CD1c-positive myeloid dendritic cell (primary cell): ENCODE measurements around the gene SLC22A14.

Source experiments
- DNase-seq: peaks from one replicate; pipeline ENCODE4 v3.0.0-alpha.2; 2016; ENCODE audit errors: extremely low spot score

Gene SLC22A14

DNA sequence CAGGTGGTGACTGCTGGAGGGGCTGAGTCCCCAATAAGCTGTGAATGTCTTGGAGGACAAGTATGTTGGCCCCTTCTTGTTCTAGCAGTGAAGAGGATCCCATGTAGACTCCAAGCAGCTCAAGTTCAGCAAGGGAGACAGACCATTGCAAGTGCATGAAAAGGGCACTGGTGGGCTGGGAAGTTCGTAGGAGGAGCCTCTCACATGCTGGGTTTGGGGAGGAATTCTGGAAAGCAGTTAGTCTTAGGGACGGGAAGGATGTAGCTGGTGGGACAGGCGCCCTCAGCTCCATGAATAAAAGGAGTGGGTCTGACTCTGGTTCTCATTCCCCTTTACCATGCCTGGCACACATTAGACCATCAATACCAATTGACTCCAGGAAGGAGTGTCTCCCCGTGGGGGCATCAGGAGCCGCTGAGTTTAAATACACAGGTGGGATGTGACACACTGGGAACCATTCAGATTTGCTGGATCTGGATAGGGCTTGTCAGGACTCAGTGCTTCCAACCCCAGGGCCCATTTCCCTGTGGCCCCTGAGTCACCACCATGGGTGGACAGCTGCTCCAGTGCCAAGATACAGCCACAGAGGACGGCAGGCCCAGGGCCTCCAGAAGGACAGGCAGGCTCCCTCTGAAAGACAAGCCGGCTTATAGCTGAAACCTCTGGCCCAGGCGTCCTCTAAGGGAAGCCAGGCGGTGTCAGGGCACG, 63.9 kb downstream of the SLC22A14 start:
- DNase-seq, result no peak

DNA sequence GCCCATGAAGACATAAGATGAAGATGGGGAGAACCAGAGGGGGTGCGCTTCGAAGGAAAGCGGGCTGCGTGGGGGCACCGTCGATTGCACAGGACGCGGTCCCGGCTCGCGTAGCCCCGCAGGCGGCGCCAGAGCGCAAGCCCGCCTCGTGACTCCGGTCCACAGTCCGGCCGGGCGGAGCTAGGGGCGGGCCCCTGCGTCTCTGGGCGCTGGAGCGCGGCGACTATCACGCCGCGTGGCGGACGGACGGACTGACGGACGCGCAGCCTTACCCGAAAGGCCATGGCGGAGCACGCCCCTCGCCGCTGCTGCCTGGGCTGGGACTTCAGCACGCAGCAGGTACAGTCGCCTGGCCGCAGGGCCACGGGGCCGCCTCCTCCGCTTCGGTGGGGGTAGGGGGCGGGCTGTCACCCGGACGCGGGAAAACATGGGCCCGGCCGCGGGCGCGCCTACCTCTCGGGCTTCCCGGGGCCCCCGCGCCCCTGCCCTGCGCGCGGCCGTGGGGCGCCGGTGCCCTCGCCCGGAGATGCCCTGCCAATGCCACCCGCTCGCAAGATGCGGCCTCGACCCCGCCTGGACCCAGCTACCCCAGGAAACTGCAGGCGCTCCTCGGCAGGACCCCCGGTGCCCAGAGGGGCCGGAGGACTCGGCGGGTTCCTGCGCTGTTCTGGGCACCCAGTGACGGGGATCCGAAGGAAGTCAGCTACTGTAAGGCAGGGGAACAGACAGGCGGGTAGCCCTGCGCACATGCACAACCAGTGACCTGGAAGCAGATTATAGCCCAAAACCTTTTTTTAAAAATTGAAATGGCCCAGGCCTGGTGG, 64.7 kb downstream of the SLC22A14 start, which contains the start of gene XYLB:
Gene XYLB, plus strand, starts transcription at position 199 of the 824 bp plus-strand sequence. Its CDS starts 84 bp downstream, at position 283.
- DNase-seq, result peak; percentile 92

DNA sequence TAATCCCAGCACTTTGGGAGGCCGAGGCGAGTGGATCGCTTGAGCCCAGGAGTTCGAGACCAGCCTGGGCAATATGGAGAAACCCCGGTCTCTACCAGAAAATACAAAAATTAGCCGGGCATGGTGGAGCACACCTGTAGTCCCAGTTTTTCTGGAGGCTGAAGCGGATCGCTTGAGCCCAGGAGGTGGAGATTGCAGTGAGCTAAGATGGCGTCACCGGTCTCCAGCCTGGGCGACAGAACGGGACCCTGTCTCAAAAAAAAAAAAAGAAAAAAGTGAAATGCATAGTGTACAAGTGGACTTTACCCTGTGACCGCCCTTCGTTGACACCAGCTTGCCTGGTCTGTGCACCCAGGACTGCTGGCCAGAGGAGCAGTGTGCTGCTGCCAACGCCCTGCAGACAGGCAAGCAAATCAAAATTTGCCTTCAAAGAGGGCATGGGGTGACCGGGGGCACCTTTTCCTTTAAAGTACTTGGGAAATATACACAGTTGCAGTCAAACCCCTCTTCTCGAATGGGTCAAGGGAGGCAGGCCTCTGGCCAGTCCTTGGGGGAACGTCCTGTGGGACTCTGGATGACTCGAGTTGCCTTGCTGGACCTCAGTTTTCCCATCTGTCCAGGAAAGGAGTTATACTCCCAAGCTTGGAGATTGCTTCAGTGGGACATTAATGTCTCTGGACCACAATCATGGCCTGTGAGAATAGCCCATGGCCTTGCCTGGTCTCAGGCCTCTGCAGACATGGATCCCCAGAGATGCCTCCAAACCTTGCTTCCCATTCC, 65.5 kb downstream of the SLC22A14 start:
- DNase-seq, result no peak

DNA sequence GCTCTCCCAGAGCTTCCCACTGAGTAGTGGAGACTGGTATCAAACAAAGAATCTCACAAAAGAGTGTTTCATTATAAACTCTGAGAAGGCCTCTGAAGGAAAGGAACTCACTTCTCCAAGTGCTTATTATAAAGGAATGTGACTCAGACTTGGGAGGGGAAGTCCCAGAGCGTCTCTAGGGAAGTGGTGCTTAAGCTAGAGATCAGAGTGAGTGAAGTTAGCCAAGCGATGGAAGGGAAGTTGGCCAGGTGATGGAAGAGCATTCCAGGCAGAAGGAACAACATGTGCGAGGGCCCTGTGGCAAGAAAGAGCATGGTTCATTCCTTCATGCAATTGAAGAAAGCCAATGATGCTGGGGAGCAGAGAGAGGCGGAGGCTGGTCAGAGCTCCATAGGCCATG, 66.8 kb downstream of the SLC22A14 start:
- peak; percentile 84 for DNase-seq

DNA sequence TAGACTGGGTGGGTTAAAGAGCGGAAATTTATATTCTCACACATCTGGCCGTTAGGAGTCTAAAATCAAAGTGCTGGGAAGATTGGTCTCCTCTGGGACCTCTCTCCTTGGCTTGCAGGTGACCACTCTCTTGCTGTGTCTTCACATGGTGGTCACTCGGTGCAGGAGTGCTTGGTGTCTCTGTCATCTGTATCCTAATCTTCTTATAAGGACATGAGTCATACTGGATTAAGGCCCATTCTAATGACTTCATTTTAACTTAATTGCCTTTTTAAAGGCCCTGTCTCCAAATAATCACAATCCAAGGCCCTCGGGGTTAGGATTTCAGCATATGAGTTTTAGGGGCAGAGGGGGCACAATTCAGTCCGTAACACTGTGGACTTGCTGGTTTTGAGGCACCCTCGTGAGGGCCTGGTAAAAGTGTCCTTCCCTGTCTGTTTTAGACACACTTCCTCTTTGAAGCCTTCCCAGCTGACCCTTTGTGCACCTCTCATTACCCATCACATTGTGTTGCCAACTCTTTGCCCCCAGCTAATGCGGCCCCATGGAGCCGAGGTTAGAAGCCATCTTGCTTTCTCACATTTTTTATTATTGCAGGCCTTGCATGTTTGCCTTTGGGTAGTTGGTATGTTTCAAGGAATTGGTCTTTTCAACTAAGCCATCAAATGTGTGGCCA, 67.7 kb downstream of the SLC22A14 start:
- peak; percentile 8 for DNase-seq

DNA sequence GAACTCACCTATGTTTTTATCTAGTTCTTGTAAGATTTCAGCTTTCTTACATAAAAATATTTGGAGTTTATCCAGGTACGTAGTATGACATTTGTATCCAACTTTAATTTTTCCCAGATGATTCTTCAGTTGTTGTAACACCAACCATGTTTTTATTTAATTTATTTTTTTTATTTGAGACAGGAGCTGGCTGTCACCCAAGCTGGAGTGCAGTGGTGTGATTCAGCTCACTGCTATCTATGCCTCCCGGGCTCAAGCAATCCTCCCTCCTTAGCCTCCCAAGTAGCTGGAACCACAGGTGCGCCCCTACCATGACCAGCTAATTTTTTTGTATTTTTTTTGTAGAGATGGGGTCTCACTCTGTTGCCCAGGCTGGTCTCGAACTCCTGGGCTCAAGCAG, 71.1 kb downstream of the SLC22A14 start:
- DNase-seq, result no peak

DNA sequence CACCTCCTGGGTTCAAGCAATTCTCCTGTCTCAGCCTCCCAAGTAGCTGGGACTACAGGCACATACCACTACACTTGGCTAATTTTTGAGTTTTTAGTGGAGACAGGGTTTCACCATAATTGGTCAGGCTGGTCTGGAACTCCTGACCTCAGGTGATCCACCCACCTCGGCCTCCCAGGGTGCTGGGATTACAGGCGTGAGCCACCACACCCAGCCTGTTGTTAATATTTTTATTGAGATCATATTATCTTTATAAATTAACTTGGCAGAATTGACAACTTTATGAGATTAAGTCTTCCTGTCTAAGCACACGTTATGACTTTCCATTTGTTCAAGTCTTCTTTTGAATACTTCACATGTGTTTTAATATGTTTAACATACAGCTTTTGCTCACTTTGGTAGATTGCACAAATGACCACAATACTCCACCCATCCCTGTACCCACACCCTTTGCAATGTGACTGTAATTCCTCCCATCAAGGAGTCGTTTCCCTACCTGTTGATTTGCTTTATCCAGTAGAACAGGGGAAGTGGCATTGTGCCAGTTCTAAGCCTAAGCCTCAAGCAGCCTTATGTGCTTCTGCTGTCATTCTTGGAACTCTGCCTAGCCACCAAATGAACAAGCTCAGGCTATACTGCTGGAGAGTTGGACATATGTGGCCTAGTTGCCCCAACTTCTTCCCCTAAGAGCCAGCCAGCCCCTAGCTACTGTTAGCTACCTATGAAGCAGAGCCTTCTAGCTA, 72.7 kb downstream of the SLC22A14 start:
- DNase-seq, result no peak

DNA sequence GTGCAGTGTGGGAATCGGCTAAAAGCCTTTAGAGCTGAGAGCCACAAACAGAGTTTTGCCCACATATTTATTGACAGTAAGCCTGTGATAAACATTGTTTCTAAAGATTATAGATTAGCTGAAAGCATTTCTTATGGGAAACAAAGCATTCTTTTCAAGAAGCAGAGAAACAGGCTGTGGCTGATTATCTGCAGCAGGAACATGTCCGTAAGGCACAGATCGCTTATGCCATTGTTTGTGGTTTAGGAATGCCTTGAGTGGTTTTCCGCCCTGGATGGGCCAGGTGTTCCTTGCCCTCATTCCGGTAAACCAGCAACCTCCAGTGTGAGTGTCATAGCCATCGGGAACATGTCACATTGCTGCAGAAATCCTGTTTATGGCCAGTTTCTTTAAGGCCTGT, 76.9 kb downstream of the SLC22A14 start:
- DNase-seq, result no peak

DNA sequence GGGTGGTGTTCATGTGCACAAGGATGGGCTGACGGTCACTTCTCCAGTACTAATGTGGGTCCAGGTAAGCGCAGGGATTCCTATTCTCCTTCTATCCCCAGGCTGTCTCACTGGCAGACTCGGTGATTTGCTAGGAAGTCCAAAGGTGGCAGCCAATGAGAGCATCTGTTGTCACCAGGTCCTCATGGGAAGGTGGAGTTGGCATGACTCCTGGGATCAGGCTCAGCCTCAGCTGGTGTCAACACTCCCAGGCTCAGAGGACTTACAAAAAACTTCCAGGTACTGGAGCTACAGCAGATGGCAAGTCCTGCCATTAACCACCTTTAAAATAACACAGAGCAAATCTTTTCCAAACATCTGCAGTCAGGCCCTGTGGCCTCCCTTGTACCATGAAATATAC, 78.3 kb downstream of the SLC22A14 start:
- no peak for DNase-seq

DNA sequence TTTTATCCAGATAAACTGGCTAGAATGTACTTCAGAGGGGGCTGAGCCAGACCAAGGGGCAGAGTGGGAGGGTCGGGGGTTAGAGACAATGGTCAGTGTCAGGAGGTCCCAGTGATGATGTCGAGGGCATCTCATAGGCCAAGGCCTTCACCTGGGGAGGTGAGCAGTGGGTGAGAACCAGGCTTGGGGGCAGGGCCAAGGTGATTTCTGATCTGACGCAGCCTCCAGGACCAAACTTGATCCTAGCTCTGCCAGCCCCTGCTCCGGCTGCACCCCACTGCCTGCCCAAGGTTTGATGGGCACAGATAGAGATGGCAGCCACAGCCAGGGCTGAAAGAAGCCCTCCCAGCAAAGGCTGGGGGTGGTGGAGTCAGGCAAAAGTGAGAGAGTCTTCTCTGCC, 79.4 kb downstream of the SLC22A14 start:
- DNase-seq, result no peak

DNA sequence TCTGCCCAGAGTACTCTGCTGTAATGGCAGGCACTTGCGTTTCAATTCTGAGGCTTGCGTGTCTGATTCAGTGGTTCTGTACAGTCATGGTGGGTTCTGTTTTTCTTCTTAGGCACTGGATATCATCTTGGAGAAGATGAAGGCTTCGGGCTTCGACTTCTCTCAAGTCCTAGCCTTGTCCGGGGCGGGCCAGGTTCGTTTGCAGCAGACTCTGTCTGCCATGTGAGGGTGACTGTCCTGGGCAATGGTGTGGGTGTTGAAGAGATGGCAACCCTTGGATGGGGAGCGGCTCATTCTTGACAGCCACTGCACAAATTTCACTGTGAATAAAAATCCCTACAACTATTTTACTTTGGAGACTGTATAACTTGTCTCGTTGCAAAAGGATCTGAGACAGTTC, 80.7 kb downstream of the SLC22A14 start:
- no peak for DNase-seq

DNA sequence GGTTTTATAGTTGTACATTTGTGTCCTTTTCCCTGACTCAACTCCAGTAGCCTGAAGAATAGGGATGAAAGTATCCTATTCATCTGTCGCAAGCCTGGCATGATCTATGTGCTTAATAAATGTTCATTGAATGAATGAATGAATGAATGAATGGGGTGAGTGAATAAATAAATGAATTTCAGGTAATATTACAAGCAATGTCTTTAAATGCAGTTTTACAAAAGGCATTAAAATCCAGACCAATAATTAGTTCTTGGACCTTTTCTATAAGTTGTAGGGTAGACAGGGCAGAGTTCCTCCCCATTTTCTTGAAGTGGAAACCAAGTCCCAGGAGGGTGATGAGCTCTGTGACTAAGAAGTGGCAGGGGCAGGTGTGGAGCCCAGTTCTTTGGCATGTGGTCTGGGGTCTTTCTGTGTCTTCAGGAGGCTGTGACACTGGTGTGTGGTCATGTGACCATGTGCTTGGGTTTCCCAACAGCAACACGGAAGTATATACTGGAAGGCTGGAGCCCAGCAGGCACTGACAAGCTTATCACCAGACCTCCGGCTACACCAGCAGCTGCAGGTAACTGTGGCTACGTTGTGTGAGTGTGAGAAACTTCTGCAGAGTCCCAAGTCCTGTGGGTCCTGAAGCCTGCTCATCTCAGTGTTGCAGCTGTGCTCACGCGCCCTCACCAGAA, 82.8 kb downstream of the SLC22A14 start:
- no peak for DNase-seq

DNA sequence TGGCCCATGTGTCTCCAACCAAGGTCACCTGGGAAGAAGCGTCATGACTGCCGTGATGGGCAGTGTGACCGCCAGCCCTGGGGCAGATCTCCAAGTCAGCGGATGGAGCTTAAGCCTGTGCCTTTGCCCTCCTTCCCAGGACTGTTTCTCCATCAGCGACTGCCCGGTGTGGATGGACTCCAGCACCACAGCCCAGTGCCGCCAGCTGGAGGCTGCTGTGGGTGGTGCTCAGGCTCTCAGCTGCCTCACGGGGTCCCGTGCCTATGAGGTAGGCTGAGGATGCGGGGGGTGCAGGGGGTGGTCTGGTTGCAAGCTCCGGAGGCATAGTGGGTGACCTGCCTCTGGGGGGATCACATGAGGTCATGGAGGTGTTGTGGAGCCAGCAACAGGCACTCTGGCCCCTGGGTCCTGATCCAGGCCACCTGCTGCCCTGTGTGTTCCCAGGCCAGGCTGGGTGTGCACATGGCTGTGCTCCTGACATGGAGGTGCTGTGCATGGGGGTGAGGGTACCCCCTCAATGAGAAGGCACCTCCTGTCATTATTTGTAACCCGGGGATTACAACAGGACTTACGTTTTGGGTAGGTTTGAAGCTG, 83.5 kb downstream of the SLC22A14 start:
- DNase-seq, result no peak

DNA sequence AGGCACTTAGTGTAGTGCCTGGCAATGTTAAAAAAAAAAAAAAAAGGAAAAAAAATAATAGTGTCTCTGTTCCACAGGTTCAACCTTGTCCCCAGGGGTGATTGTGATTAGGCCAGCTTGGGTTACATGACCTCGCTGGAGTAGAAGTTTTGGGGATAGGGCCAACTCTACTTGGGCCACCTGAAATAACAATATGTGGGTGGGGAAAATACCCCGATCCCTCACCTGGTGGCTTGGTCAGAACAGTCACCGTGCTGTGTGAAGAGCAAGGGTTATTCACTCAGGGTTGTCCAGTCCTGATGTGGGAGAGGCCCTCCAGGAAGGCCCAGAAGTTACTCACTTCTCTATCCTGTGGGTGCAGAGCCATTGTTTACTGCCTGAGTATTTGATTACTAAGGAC, 84.0 kb downstream of the SLC22A14 start:
- no peak for DNase-seq

DNA sequence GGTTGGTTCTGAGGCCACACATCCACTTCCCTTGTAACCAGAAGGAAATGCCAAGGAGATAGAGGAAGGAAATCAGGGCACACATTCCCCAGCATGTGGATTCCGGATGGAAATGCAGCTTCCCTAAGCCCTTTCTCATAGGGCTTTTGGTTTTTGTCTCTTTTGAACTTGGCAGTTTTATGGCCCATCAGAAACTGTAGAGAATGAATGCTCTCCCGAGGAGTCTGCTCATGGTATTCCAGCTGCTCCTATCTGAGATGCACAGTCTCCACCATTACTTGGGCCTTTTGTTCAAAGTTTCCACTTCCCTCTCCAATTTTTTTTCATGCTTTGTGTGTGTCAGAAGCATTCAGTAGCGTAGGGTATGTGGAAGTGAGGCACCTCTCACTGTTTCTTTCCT, 85.7 kb downstream of the SLC22A14 start:
- DNase-seq, result no peak
